Left ventricle myocardium inferior (tissue), 1 donor: ENCODE results near the gene CSE1L. TPM values are rescaled to one million over a fixed set of nuclear protein-coding genes. Genes with fewer than 3 reads are reported as not detected.
"Not testable (repeated sequence)": the region's sequence is repeated elsewhere in the genome, so short reads cannot be mapped to it uniquely, and the experiment has no call there.

ENCODE experiments used
- DNase-seq: peaks from one replicate; pipeline ENCODE4 v3.0.0-alpha.2; 2020
- H3K27ac ChIP-seq: fragments of 200-600 bp; replicated peaks from 2 replicates; pipeline ENCODE4 v1.8.0; 2021
- H3K27me3 ChIP-seq: fragments of 200-600 bp; 2 replicates; pipeline ENCODE4 v1.8.0; 2021; ENCODE audit warnings: low read depth
- H3K36me3 ChIP-seq: fragments of 200-600 bp; 2 replicates; pipeline ENCODE4 v1.8.0; 2021
- H3K4me1 ChIP-seq: fragments of 200-600 bp; 2 replicates; pipeline ENCODE4 v1.8.0; 2021
- H3K4me3 ChIP-seq: fragments of 200-600 bp; 2 replicates; pipeline ENCODE4 v1.8.0; 2021; ENCODE audit warnings: mild to moderate bottlenecking, moderate library complexity
- H3K9me3 ChIP-seq: fragments of 200-600 bp; replicated peaks from 2 replicates; pipeline ENCODE4 v1.8.0; 2021
- intact Hi-C: fragments of 100-400 bp; cut with micrococcal nuclease; formaldehyde crosslinking; loops from one replicate; pipeline ENCODE4 v1.11.0; 2022
- total RNA-seq: library from RNA; stranded (reverse); fragmentation: NEBNext Ultra II Directional; extraction: Animal tissue kit (Norgen Biotek cat#: 25700); gene quantifications from one replicate; pipeline ENCODE4 v1.2.1, GENCODE V29; 2021
- TF ChIP-seq, protein P1 (sequence below): fragments of 200-600 bp; IDR thresholded peaks from 2 replicates; pipeline ENCODE4 v1.8.0; 2021; ENCODE audit warnings: antibody characterized with exemption, mild to moderate bottlenecking, borderline replicate concordance
- donor health status: DM: no; HTN: yes; CAD: no; lungs with severe emphysema.

The CSE1L gene
- total RNA-seq, 1 donor from 2014 or later, result 38.2 TPM

DNA sequence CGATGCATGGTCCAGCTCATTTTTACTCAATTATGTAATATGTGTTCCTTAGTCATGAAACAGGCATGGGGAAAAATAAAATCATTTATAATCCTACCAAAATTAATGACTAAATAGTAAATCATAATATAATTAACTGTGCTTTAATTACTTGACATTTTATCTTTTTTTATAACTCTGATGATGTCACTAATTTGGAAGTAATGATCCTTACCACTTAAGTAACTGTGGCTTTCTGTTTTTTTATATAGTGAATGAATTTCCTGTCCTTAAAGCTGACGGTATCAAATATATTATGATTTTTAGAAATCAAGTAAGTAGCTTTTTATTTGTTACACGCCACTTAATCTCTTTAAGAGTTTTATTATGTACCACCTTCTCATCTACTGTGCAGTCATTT is 32.2 kb downstream of the CSE1L start:
- Histone ChIP-seq H3K4me1 (no peaks in the 10 kb centered on the region), H3K27ac (no peak overlapping the region), H3K27me3 (no peaks in the 10 kb centered on the region), H3K4me3 (no peak overlapping the region), H3K9me3 (no peaks in the 10 kb centered on the region), H3K36me3 (peaks cover 90% of the 10 kb centered on the region)
- intact Hi-C loops, result no loop called here
- TF ChIP-seq, protein P1, sequence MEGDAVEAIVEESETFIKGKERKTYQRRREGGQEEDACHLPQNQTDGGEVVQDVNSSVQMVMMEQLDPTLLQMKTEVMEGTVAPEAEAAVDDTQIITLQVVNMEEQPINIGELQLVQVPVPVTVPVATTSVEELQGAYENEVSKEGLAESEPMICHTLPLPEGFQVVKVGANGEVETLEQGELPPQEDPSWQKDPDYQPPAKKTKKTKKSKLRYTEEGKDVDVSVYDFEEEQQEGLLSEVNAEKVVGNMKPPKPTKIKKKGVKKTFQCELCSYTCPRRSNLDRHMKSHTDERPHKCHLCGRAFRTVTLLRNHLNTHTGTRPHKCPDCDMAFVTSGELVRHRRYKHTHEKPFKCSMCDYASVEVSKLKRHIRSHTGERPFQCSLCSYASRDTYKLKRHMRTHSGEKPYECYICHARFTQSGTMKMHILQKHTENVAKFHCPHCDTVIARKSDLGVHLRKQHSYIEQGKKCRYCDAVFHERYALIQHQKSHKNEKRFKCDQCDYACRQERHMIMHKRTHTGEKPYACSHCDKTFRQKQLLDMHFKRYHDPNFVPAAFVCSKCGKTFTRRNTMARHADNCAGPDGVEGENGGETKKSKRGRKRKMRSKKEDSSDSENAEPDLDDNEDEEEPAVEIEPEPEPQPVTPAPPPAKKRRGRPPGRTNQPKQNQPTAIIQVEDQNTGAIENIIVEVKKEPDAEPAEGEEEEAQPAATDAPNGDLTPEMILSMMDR, result no peak
- no peak for DNase-seq

DNA sequence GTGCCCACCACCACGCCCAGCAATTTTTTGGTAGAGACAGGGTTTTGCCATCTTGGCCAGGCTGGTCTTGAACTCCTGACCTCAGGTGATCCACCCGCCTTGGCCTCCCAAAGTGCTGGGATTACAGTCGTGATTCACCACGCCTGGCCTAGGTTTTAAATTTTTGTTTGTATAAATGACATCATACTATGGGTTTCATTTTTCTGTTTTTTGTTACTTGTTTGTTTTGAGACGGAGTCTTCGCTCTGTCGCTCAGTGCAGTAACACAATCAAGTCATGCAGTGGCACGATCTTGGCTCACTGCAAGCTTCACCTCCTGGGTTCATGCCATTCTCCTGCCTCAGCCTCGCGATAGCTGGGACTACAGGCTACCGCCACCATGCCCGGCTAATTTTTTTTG is 36.2 kb downstream of the CSE1L start:
- H3K4me1 ChIP-seq, H3K27me3 ChIP-seq, H3K9me3 ChIP-seq, H3K27ac ChIP-seq, DNase-seq, intact Hi-C loops, H3K4me3 ChIP-seq: not testable (repeated sequence)
- H3K36me3 ChIP-seq, result peaks cover 100% of the 10 kb centered on the region

DNA sequence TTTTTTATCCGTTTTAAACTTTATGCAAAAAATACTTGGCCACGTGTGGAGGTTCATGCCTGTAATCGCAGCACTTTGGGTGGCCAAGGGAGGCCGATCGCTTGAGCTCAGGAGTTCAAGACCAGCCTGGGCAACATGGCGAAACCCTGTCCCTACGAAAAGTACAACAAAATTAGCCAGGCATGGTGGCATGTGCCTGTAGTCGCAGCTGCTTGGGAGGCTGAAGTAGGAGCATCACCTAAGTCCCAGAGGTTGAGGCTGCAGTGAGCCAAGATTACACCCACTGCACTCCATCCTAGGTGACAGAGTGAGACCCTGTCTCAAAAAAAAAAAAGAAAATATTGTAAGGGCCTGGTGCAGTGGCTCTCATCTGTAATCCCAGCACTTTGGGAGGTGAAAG is 45.0 kb downstream of the CSE1L start:
- Histone ChIP-seq H3K9me3 (no peaks in the 10 kb centered on the region), H3K27ac (no peak overlapping the region), H3K4me3 (no peak overlapping the region), H3K27me3 (no peaks in the 10 kb centered on the region), H3K4me1 (no peaks in the 10 kb centered on the region), H3K36me3 (peaks cover 88% of the 10 kb centered on the region)
- intact Hi-C loops, result no loop called here
- DNase-seq, result no peak
- TF ChIP-seq, protein P1, result no peak

DNA sequence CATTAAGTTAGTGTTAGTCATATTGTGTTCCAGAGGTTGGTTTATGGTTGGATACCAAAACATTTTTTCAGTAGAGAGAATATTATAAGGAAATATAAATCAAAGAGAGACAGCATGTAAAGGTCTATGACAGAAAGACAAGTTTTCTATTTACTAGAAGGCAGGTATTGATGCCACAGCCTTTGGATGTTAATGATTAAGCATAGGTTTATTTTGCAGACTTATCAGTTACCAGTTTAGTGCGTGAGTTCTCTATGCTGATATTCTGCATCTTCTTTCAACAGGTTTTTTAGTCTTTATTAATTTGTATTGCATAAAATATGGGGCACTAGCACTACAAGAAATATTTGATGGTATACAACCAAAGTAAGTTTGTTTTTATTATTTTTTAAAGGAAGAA is 45.6 kb downstream of the CSE1L start:
- Histone ChIP-seq H3K36me3 (peaks cover 88% of the 10 kb centered on the region), H3K27me3 (no peaks in the 10 kb centered on the region), H3K4me1 (no peaks in the 10 kb centered on the region), H3K9me3 (no peaks in the 10 kb centered on the region), H3K27ac (no peak overlapping the region), H3K4me3 (no peak overlapping the region)
- TF ChIP-seq, protein P1, result no peak
- intact Hi-C loops, result no loop called here
- no peak for DNase-seq

DNA sequence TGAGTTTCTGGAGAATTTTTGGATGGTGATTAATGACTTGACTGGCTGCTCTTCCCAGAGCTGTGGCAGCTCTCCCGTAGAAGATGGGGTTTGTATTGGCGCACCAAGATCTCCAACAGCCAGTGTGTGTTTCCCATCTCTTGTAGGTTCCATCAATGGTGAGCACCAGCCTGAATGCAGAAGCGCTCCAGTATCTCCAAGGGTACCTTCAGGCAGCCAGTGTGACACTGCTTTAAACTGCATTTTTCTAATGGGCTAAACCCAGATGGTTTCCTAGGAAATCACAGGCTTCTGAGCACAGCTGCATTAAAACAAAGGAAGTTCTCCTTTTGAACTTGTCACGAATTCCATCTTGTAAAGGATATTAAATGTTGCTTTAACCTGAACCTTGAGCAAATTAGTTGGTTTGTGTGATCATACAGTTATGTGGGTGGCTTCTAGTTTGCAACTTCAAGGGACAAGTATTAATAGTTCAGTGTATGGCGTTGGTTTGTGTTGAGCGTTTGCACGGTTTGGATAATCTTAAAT is 50.2 kb downstream of the CSE1L start:
- Histone ChIP-seq H3K27ac (no peak overlapping the region), H3K9me3 (no peaks in the 10 kb centered on the region), H3K36me3 (peaks cover 60% of the 10 kb centered on the region), H3K27me3 (no peaks in the 10 kb centered on the region), H3K4me3 (no peak overlapping the region), H3K4me1 (peaks cover 9% of the 10 kb centered on the region)
- TF ChIP-seq, protein P1, result no peak
- intact Hi-C loops, result no loop called here
- DNase-seq, result no peak

DNA sequence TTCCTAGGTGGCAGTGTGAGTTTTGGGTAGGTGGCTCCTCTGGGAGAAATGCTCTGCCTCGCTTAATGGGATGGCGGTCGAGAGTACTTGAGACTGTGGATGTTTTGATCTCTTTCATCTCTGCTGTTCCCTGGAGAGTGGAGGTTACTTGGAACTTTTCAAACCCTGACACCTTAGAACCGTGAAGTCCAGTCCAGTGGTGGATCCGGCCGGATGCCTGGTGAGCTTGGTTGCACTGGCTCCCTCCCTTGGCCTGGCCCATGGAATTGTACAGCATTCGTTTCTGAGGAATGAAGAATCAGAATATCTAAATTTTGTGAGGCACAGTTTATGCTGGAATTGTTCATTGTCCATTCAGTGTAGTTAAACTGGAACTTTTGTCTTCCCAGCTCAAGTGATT is 51.0 kb downstream of the CSE1L start:
- no peaks in the 10 kb centered on the region for H3K27me3 ChIP-seq
- intact Hi-C loops, result no loop called here
- no peak for DNase-seq
- H3K36me3 ChIP-seq, result peaks cover 52% of the 10 kb centered on the region
- H3K9me3 ChIP-seq, result no peaks in the 10 kb centered on the region
- TF ChIP-seq, protein P1, result no peak
- peaks cover 11% of the 10 kb centered on the region for H3K4me1 ChIP-seq
- no peak overlapping the region for H3K27ac ChIP-seq
- no peak overlapping the region for H3K4me3 ChIP-seq
